Measurements from ENCODE around the gene SLC30A9.

DNA sequence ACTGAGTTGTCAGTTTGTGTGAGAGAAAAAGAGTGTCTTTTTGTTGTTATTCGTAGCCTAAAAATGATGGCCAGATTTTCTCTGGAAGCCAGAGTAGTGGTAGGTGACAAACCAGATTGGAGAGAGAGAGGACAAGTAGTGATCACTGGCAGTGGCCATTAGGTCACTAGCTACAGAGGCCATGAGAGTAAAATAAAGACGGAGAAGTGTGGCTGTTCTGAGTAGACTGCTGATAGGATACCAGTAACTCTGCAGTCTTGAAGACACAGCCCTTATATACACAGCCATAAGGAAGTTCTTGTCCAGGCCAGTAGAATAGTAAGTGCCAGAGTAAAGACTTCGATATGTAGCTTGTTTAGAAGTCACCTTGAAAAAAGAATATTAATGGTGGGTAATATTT, 7.7 kb downstream of the SLC30A9 start:
- TF ChIP-seq EZH2 (IDR thresholded peaks at IDR 0.05; ENCODE audit: insufficient read depth, poor library complexity, severe bottlenecking), result no peak
- no peak for TF ChIP-seq EZH2phosphoT487 (IDR thresholded peaks at IDR 0.05; ENCODE audit: insufficient read depth, low read depth)
